Left lung (tissue), 10 donors: ENCODE measurements around the gene NTRK2. TPM values are rescaled to one million over a fixed set of nuclear protein-coding genes. Genes with fewer than 3 reads are reported as not detected.

ENCODE experiments used
- ATAC-seq: fragments of 200-7000 bp; cut with Tn5 transposase; one replicate; pipeline ENCODE4 v1.9.1; 2020; ENCODE audit warnings: moderate library complexity
- DNase-seq, 4 donors: peaks; one replicate each; pipeline ENCODE4 v3.0.0-alpha.2; 2013 to 2020
- H3K27ac ChIP-seq, 2 donors: fragments of 200-600 bp; sonication (generic) in 1 of 2; one replicate each; pipeline versions ENCODE4 v1.5.0 to v1.8.0; 2020 to 2021
- H3K27me3 ChIP-seq, 2 donors: fragments of 200-600 bp; sonication (generic) in 1 of 2; one replicate each; pipeline versions ENCODE4 v1.5.0 to v1.8.0; 2020 to 2021
- H3K36me3 ChIP-seq, 2 donors: fragments of 200-600 bp; sonication (generic) in 1 of 2; one replicate each; pipeline versions ENCODE4 v1.5.0 to v1.8.0; 2020 to 2021
- H3K4me1 ChIP-seq, 2 donors: fragments of 200-600 bp; one replicate each; pipeline ENCODE4 v1.8.0; 2021
- H3K4me3 ChIP-seq, 2 donors: fragments of 200-600 bp; sonication (generic) in 1 of 2; one replicate each; pipeline versions ENCODE4 v1.5.0 to v1.8.0; 2020 to 2021; ENCODE audit warnings: mild to moderate bottlenecking in 1 of 2
- H3K9me3 ChIP-seq, 2 donors: fragments of 200-600 bp; sonication (generic) in 1 of 2; one replicate each; pipeline versions ENCODE4 v1.5.0 to v1.8.0; 2020 to 2021
- intact Hi-C, 2 donors: fragments of 100-400 bp; cut with DNase I; formaldehyde crosslinking; loops; one replicate each; pipeline versions ENCODE4 v1.11.2 to v1.14.2; 2022
- polyA plus RNA-seq, 6 donors: library from polyadenylated mRNA; unstranded; fragments of 120-200 nt; gene quantifications; one replicate each; pipeline ENCODE4 v1.2.1, GENCODE V29; 2013; ENCODE audit not compliant: insufficient read length in 6 of 6
- total RNA-seq, 2 donors: library from RNA; stranded (reverse); fragmentation: NEBNext Ultra II Directional; extraction: Animal tissue kit (Norgen Biotek cat#: 25700); gene quantifications; one replicate each; pipeline ENCODE4 v1.2.1, GENCODE V29; 2021
- TF ChIP-seq, protein P1 (sequence below), 2 donors: fragments of 200-600 bp; sonication (generic) in 1 of 2; IDR thresholded peaks; one replicate each; pipeline versions ENCODE4 v1.5.0 to v1.8.0; 2021; ENCODE audit warnings: antibody characterized with exemption in 2 of 2
- donor health status: DM: no; HTN: yes; CAD: no.
- donor health status: DM: no; HTN: no; CAD: no.

Gene NTRK2
- total and polyA plus RNA-seq, 8 donors, result 0.29 to 3.8 (median 1.7) TPM

- no peaks in the 10 kb centered on the region for H3K9me3 ChIP-seq
- H3K4me3 ChIP-seq, result no peak overlapping the region
- no peak for ATAC-seq
- H3K27ac ChIP-seq, result no peak overlapping the region
- TF ChIP-seq, protein P1, sequence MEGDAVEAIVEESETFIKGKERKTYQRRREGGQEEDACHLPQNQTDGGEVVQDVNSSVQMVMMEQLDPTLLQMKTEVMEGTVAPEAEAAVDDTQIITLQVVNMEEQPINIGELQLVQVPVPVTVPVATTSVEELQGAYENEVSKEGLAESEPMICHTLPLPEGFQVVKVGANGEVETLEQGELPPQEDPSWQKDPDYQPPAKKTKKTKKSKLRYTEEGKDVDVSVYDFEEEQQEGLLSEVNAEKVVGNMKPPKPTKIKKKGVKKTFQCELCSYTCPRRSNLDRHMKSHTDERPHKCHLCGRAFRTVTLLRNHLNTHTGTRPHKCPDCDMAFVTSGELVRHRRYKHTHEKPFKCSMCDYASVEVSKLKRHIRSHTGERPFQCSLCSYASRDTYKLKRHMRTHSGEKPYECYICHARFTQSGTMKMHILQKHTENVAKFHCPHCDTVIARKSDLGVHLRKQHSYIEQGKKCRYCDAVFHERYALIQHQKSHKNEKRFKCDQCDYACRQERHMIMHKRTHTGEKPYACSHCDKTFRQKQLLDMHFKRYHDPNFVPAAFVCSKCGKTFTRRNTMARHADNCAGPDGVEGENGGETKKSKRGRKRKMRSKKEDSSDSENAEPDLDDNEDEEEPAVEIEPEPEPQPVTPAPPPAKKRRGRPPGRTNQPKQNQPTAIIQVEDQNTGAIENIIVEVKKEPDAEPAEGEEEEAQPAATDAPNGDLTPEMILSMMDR (IDR thresholded peaks at IDR 0.05), result no peak
- H3K36me3 ChIP-seq, result no peaks in the 10 kb centered on the region
- H3K27me3 ChIP-seq, result no peaks in the 10 kb centered on the region
- H3K4me1 ChIP-seq, result no peaks in the 10 kb centered on the region
- intact Hi-C loops, result no loop called here
- DNase-seq, result no peak
Observed at GRCh38 chr9:84991514-84991870, 322.0 kb downstream of the NTRK2 start.

DNA sequence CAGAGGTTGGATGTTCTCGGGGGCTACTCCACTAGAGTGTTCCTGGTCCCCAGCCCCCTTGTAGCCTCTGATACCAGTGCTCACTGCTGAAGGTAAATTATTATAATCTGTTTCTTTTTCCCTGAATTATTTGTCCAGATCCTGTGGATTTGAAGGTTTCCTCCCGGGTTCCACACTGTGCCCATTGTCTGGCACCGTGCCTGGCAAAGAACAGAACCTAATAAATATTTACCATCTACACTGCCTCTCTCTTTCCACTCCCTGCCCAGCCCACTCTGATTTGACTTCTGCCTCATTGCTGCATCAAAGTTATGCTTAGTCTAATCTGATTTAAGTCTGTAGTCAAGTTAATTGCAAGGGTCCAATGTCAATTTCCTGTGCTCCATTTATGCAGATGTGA is 322.9 kb downstream of the NTRK2 start:
- no peaks in the 10 kb centered on the region for H3K27me3 ChIP-seq
- intact Hi-C loops, result no loop called here
- no peaks in the 10 kb centered on the region for H3K36me3 ChIP-seq
- no peak overlapping the region for H3K4me3 ChIP-seq
- TF ChIP-seq, protein P1 (IDR thresholded peaks at IDR 0.05), result no peak
- H3K4me1 ChIP-seq, result no peaks in the 10 kb centered on the region
- no peak for ATAC-seq
- no peak for DNase-seq
- no peaks in the 10 kb centered on the region for H3K9me3 ChIP-seq
- no peak overlapping the region for H3K27ac ChIP-seq

- ATAC-seq, result no peak
- Histone ChIP-seq H3K4me3 (no peak overlapping the region), H3K27ac (no peak overlapping the region)
Observed at GRCh38 chr9:84993105-84993504, 323.6 kb downstream of the NTRK2 start.

DNA sequence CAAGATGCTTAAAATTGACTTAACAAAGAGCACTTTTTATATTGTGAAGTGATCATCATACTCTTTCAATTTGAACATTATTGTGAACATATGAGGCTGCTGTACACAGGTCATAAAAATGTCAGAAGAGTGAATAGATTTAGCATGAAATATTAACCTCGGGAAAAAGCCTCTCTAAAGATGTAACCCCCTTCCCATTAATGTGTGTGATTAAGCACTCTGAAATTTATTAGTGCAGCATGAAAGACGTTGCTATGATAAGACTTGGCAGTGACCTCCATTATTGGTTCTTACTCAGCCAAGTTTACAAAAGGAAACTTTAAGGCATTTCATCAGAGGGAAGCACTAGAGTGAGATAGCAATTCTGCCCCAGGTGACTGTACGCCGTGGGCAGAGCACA is 326.5 kb downstream of the NTRK2 start:
- ATAC-seq, result no peak
- H3K27me3 ChIP-seq, result no peaks in the 10 kb centered on the region
- no peak overlapping the region for H3K4me3 ChIP-seq
- no peak for DNase-seq
- H3K27ac ChIP-seq, result no peak overlapping the region
- peaks cover 0 to 11% of the 10 kb centered on the region in 2 donors for H3K9me3 ChIP-seq
- no peaks in the 10 kb centered on the region for H3K4me1 ChIP-seq
- no peaks in the 10 kb centered on the region for H3K36me3 ChIP-seq
- TF ChIP-seq, protein P1 (IDR thresholded peaks at IDR 0.05), result no peak
- intact Hi-C loops, result no loop called here

More at GRCh38 chr9:84993105-84993504, 323.6 kb downstream of the NTRK2 start:
- H3K9me3 ChIP-seq, result no peaks in the 10 kb centered on the region
- intact Hi-C loops, result no loop called here
- no peak for DNase-seq
- H3K36me3 ChIP-seq, result no peaks in the 10 kb centered on the region
- H3K4me1 ChIP-seq, result no peaks in the 10 kb centered on the region
- TF ChIP-seq, protein P1 (IDR thresholded peaks at IDR 0.05), result no peak
- no peaks in the 10 kb centered on the region for H3K27me3 ChIP-seq

GRCh38 chr9:84996716-84997115 is 327.2 kb downstream of the NTRK2 start:
- TF ChIP-seq, protein P1 (IDR thresholded peaks at IDR 0.05), result no peak
- no peaks in the 10 kb centered on the region for H3K27me3 ChIP-seq
- DNase-seq (no peak), ATAC-seq (no peak)
- H3K4me3 ChIP-seq, result no peak overlapping the region
- intact Hi-C loops, result no loop called here
- H3K36me3 ChIP-seq, result no peaks in the 10 kb centered on the region
- no peaks in the 10 kb centered on the region for H3K4me1 ChIP-seq
- peaks cover 0 to 15% of the 10 kb centered on the region in 2 donors for H3K9me3 ChIP-seq
- H3K27ac ChIP-seq, result no peak overlapping the region
